HEK293 (cell line): ENCODE results near the gene EVC.

Source experiments
- CTCF ChIA-PET: fragments of 350-600 bp; formaldehyde crosslinking; extraction: SDS; loops from one replicate; lab custom pipeline; 2021; ENCODE audit warnings: antibody characterized with exemption; lab: Yijun Ruan, JAX
- POLR2A ChIA-PET: fragments of 300-600 bp; formaldehyde crosslinking; extraction: SDS; loops from one replicate; lab custom pipeline; 2020; ENCODE audit warnings: antibody characterized with exemption, inconsistent platforms; lab: Yijun Ruan, JAX
- H3K27ac ChIP-seq: fragments of 200-500 bp; sonication (Bioruptor generic); 2 replicates; pipeline ENCODE4 v1.5.1; 2014; ENCODE audit warnings: low read depth, low read length, control low read depth, inconsistent platforms; ENCODE audit errors: extremely low read depth
- H3K36me3 ChIP-seq, 2 experiments: fragments of 200-500 bp in 1 of 2; sonication (Bioruptor generic) in 1 of 2; 1 replicate in 1 of 2; 2 replicates in 1 of 2; pipeline ENCODE4 v1.5.1; 2014 to 2017; ENCODE audit warnings: inconsistent platforms in 2 of 2, low read length in 2 of 2; ENCODE audit not compliant: control insufficient read depth in 2 of 2, insufficient read depth in 1 of 2
- H3K4me1 ChIP-seq: fragments of 200-500 bp; sonication (Bioruptor generic); 2 replicates; pipeline ENCODE4 v1.5.1; 2014; ENCODE audit warnings: mild to moderate bottlenecking, low read length, inconsistent platforms; ENCODE audit not compliant: control insufficient read depth, insufficient read depth
- H3K4me3 ChIP-seq: 2 replicates; pipeline ENCODE4 v1.5.1; 2011; ENCODE audit warnings: low read depth, mild to moderate bottlenecking, control low read depth, low read length, moderate library complexity
- H3K9me3 ChIP-seq: fragments of 200-500 bp; sonication (Bioruptor generic); 2 replicates; pipeline ENCODE4 v1.5.1; 2014; ENCODE audit warnings: low read depth, low read length, inconsistent platforms; ENCODE audit not compliant: control insufficient read depth, insufficient read depth
- GFI1B ChIP-seq: fragments of 450-650 bp; formaldehyde crosslinking; IDR thresholded peaks from 2 replicates; pipeline ENCODE4 v1.5.1; 2016; ENCODE audit warnings: missing biosample characterization, missing genetic modification characterization
- KLF1 ChIP-seq: fragments of 450-650 bp; formaldehyde crosslinking; IDR thresholded peaks from 2 replicates; pipeline ENCODE4 v1.5.1; 2016; ENCODE audit warnings: missing biosample characterization, missing genetic modification characterization
- MEIS1 ChIP-seq: sonication (generic); formaldehyde crosslinking; IDR thresholded peaks from 2 replicates; pipeline ENCODE4 v1.8.1; 2022; ENCODE audit warnings: missing genetic modification reagents, mild to moderate bottlenecking, borderline replicate concordance
- MZF1 ChIP-seq: fragments of 450-650 bp; formaldehyde crosslinking; IDR thresholded peaks from 2 replicates; pipeline ENCODE4 v1.5.1; 2017; ENCODE audit warnings: missing biosample characterization, missing genetic modification characterization, borderline replicate concordance
- PRDM2 ChIP-seq: fragments of 450-650 bp; formaldehyde crosslinking; IDR thresholded peaks from 2 replicates; pipeline ENCODE4 v1.5.1; 2016; ENCODE audit warnings: missing biosample characterization, missing genetic modification characterization, borderline replicate concordance
- SALL2 ChIP-seq: fragments of 450-650 bp; formaldehyde crosslinking; IDR thresholded peaks from 2 replicates; pipeline ENCODE4 v1.5.0; 2017; ENCODE audit warnings: missing biosample characterization, mild to moderate bottlenecking, missing genetic modification characterization, borderline replicate concordance
- ZBTB17 ChIP-seq: fragments of 450-650 bp; formaldehyde crosslinking; IDR thresholded peaks from 2 replicates; pipeline ENCODE4 v1.5.1; 2016; ENCODE audit warnings: missing biosample characterization, missing genetic modification characterization
- ZBTB6 ChIP-seq: fragments of 450-650 bp; formaldehyde crosslinking; IDR thresholded peaks from 2 replicates; pipeline ENCODE4 v1.5.1; 2017; ENCODE audit warnings: missing biosample characterization, missing genetic modification characterization
- ZNF133 ChIP-seq: fragments of 450-650 bp; formaldehyde crosslinking; IDR thresholded peaks from 2 replicates; pipeline ENCODE4 v1.5.1; 2016; ENCODE audit warnings: missing biosample characterization, missing genetic modification characterization
- ZNF404 ChIP-seq: fragments of 450-650 bp; formaldehyde crosslinking; IDR thresholded peaks from 2 replicates; pipeline ENCODE4 v1.5.1; 2017; ENCODE audit warnings: missing biosample characterization, missing genetic modification characterization
- ZNF426 ChIP-seq: fragments of 450-650 bp; formaldehyde crosslinking; IDR thresholded peaks from 2 replicates; pipeline ENCODE4 v1.5.1; 2017; ENCODE audit warnings: missing biosample characterization, missing genetic modification characterization, mild to moderate bottlenecking, inconsistent platforms, moderate library complexity
- ZNF530 ChIP-seq: fragments of 450-650 bp; formaldehyde crosslinking; IDR thresholded peaks from 2 replicates; pipeline ENCODE4 v1.5.1; 2016; ENCODE audit warnings: low read depth, missing biosample characterization, missing genetic modification characterization
- ZNF580 ChIP-seq: fragments of 450-650 bp; formaldehyde crosslinking; IDR thresholded peaks from 2 replicates; pipeline ENCODE4 v1.5.1; 2016; ENCODE audit warnings: missing biosample characterization, missing genetic modification characterization
- ZNF623 ChIP-seq: fragments of 450-650 bp; formaldehyde crosslinking; IDR thresholded peaks from 2 replicates; pipeline ENCODE4 v1.5.1; 2016; ENCODE audit warnings: missing biosample characterization, missing genetic modification characterization
- ZNF629 ChIP-seq: fragments of 450-650 bp; formaldehyde crosslinking; IDR thresholded peaks from 2 replicates; pipeline ENCODE4 v1.5.1; 2017; ENCODE audit warnings: missing biosample characterization, missing genetic modification characterization
- ZSCAN18 ChIP-seq: fragments of 450-650 bp; formaldehyde crosslinking; IDR thresholded peaks from 2 replicates; pipeline ENCODE4 v1.5.1; 2016; ENCODE audit warnings: missing biosample characterization, missing genetic modification characterization

The EVC gene

GRCh38 chr4:5717449-5718158, 6.6 kb downstream of the EVC start:
- POLR2A ChIA-PET = no interaction called here

GRCh38 chr4:5718411-5718810, 7.4 kb downstream of the EVC start:
- no peaks in the 10 kb centered on the region for H3K9me3 ChIP-seq
- no peaks in the 10 kb centered on the region for H3K4me1 ChIP-seq
- H3K4me3 ChIP-seq = no peak overlapping the region
- ChIA-PET POLR2A (no interaction called here), CTCF (no interaction called here)
- no peak overlapping the region for H3K27ac ChIP-seq
- TF ChIP-seq KLF1 (tag by site-specific recombination) (no peak), ZNF623 (tag by site-specific recombination) (no peak), ZNF629 (no peak), ZNF133 (tag by site-specific recombination) (no peak), ZNF530 (no peak), ZNF404 (no peak), ZBTB6 (tag by site-specific recombination) (no peak)
- H3K36me3 ChIP-seq = peaks cover 0 to 43% of the 10 kb centered on the region in 2 experiments; a peak in 2 of 3 replicates

More at GRCh38 chr4:5717449-5718158, 6.6 kb downstream of the EVC start:
- Histone ChIP-seq H3K4me1 (no peaks in the 10 kb centered on the region), H3K27ac (no peak overlapping the region), H3K4me3 (no peak overlapping the region), H3K36me3 (peaks cover 0 to 39% of the 10 kb centered on the region in 2 experiments; a peak in 2 of 3 replicates), H3K9me3 (no peaks in the 10 kb centered on the region)
- CTCF ChIA-PET = no interaction called here
- TF ChIP-seq PRDM2 (no peak), GFI1B (tag by site-specific recombination) (no peak)

GRCh38 chr4:5719350-5720055, 8.5 kb downstream of the EVC start:
- Histone ChIP-seq H3K36me3 (peaks cover 0 to 53% of the 10 kb centered on the region in 2 experiments; a peak in 2 of 3 replicates), H3K27ac (no peak overlapping the region), H3K4me3 (no peak overlapping the region), H3K9me3 (no peaks in the 10 kb centered on the region), H3K4me1 (no peaks in the 10 kb centered on the region)
- no peak for TF ChIP-seq SALL2 (tag by site-specific recombination)
- no peak for TF ChIP-seq ZNF426 (tag by site-specific recombination)
- no peak for TF ChIP-seq MEIS1 (CRISPR knock-in tag)
- no peak for TF ChIP-seq ZBTB17 (tag by site-specific recombination)
- TF ChIP-seq MZF1 (tag by site-specific recombination) = no peak
- no peak for TF ChIP-seq ZNF580 (tag by site-specific recombination)
- TF ChIP-seq ZSCAN18 = no peak
- POLR2A ChIA-PET = no interaction called here
- CTCF ChIA-PET = no interaction called here
